ENCODE data around the gene SPTLC3. TPM values are rescaled to one million over a fixed set of nuclear protein-coding genes. Genes with fewer than 3 reads are reported as not detected.

SPTLC3 gene
- total and polyA plus RNA-seq, 7 donors: 0.92 to 8.4 (median 4.6) TPM

- no peaks in the 10 kb centered on the region for H3K4me1 ChIP-seq
- no peaks in the 10 kb centered on the region for H3K36me3 ChIP-seq
- no peaks in the 10 kb centered on the region for H3K27me3 ChIP-seq
- TF ChIP-seq POLR2A (IDR thresholded peaks at IDR 0.05) (no peak), EP300 (IDR thresholded peaks at IDR 0.05) (no peak), POLR2AphosphoS5 (IDR thresholded peaks at IDR 0.05) (no peak), CTCF (IDR thresholded peaks at IDR 0.05) (no peak)
- no peak overlapping the region for H3K27ac ChIP-seq
- no peak overlapping the region for H3K4me3 ChIP-seq
- no peak for DNase-seq
- H3K9me3 ChIP-seq: no peaks in the 10 kb centered on the region
- intact Hi-C loops (cut with DNase I): no loop called here
- WGBS, 2 donors: 85 to 92% methylated on average over 4 of the region's 4 CpGs
Observed at GRCh38 chr20:12968472-12968871, 40.3 kb upstream of the SPTLC3 start.

GRCh38 chr20:12969071-12969669 is 39.6 kb upstream of the SPTLC3 start:
- 63 to 83% methylated on average over 7 of the region's 7 CpGs for WGBS, 2 donors
- H3K27ac ChIP-seq: no peak overlapping the region
- H3K36me3 ChIP-seq: no peaks in the 10 kb centered on the region
- TF ChIP-seq POLR2A (IDR thresholded peaks at IDR 0.05) (no peak), POLR2AphosphoS5 (IDR thresholded peaks at IDR 0.05) (no peak), EP300 (IDR thresholded peaks at IDR 0.05) (no peak), CTCF (IDR thresholded peaks at IDR 0.05) (no peak)
- no peak overlapping the region for H3K4me3 ChIP-seq
- no peaks in the 10 kb centered on the region for H3K27me3 ChIP-seq
- no peak for DNase-seq
- H3K4me1 ChIP-seq: no peaks in the 10 kb centered on the region
- intact Hi-C loops (cut with DNase I): no loop called here
- no peaks in the 10 kb centered on the region for H3K9me3 ChIP-seq

GRCh38 chr20:12970372-12970821 is 38.4 kb upstream of the SPTLC3 start:
- 39 to 54% methylated on average over 4 of the region's 4 CpGs for WGBS, 2 donors

GRCh38 chr20:12975833-12976608 is 32.8 kb upstream of the SPTLC3 start:
- Histone ChIP-seq H3K4me1 (no peaks in the 10 kb centered on the region), H3K9me3 (no peaks in the 10 kb centered on the region), H3K27me3 (no peaks in the 10 kb centered on the region), H3K36me3 (no peaks in the 10 kb centered on the region), H3K4me3 (no peak overlapping the region), H3K27ac (no peak overlapping the region)
- WGBS, 2 donors: 83 to 89% methylated on average over 4 of the region's 4 CpGs
- DNase-seq: no peak
- TF ChIP-seq EP300 (IDR thresholded peaks at IDR 0.05) (no peak), POLR2AphosphoS5 (IDR thresholded peaks at IDR 0.05) (no peak), CTCF (IDR thresholded peaks at IDR 0.05) (no peak), POLR2A (IDR thresholded peaks at IDR 0.05) (no peak)
- intact Hi-C loops (cut with DNase I): no loop called here

More at GRCh38 chr20:12970372-12970821, 38.4 kb upstream of the SPTLC3 start:
- H3K27ac ChIP-seq: no peak overlapping the region
- TF ChIP-seq CTCF (IDR thresholded peaks at IDR 0.05) (peak in 2 of 4 experiments; percentile 41 to 43), EP300 (IDR thresholded peaks at IDR 0.05) (no peak), POLR2A (IDR thresholded peaks at IDR 0.05) (no peak), POLR2AphosphoS5 (IDR thresholded peaks at IDR 0.05) (no peak)
- intact Hi-C loops (cut with DNase I): loop anchor here (5.0 kb wide), 1 partner anchor 132 kb away; no protein-coding TSS in a partner anchor
- H3K27me3 ChIP-seq: no peaks in the 10 kb centered on the region
- H3K9me3 ChIP-seq: no peaks in the 10 kb centered on the region
- H3K4me3 ChIP-seq: no peak overlapping the region
- DNase-seq: no peak
- no peaks in the 10 kb centered on the region for H3K4me1 ChIP-seq
- no peaks in the 10 kb centered on the region for H3K36me3 ChIP-seq

All from sigmoid colon (tissue), 7 donors.